ENCODE results near the gene CTNND1.

Gene CTNND1

DNA sequence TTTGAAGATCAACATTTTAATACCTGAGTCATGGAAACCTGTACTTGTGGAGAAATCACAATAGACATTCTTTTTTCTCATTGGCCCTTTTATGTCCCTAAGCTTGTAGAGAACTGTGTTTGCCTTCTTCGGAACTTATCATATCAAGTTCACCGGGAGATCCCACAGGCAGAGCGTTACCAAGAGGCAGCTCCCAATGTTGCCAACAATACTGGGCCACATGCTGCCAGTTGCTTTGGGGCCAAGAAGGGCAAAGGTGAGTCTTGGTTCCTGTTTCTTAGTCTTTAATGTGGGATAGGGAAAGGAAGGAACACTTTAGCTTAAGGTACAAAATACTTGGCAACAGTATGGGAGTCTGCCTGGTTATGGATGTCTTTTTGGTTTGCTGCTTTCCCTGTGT lies 44.2 kb downstream of the CTNND1 start:
- TF ChIP-seq, protein P1, sequence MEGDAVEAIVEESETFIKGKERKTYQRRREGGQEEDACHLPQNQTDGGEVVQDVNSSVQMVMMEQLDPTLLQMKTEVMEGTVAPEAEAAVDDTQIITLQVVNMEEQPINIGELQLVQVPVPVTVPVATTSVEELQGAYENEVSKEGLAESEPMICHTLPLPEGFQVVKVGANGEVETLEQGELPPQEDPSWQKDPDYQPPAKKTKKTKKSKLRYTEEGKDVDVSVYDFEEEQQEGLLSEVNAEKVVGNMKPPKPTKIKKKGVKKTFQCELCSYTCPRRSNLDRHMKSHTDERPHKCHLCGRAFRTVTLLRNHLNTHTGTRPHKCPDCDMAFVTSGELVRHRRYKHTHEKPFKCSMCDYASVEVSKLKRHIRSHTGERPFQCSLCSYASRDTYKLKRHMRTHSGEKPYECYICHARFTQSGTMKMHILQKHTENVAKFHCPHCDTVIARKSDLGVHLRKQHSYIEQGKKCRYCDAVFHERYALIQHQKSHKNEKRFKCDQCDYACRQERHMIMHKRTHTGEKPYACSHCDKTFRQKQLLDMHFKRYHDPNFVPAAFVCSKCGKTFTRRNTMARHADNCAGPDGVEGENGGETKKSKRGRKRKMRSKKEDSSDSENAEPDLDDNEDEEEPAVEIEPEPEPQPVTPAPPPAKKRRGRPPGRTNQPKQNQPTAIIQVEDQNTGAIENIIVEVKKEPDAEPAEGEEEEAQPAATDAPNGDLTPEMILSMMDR (IDR thresholded peaks at IDR 0.05; ENCODE audit: borderline replicate concordance, control extremely low read depth, extremely low read depth, insufficient read depth, missing control alignments): no peak
- in situ Hi-C loops (cut with MboI; ENCODE audit: low sequenced_read_pairs, unreplicated experiment): loop anchor here (25.0 kb wide), 2 partner anchors 143 to 707 kb away; partner anchors contain the start of genes CLP1, OR5B21 and ZDHHC5
- no peak for DNase-seq (ENCODE audit: low spot score)

DNA sequence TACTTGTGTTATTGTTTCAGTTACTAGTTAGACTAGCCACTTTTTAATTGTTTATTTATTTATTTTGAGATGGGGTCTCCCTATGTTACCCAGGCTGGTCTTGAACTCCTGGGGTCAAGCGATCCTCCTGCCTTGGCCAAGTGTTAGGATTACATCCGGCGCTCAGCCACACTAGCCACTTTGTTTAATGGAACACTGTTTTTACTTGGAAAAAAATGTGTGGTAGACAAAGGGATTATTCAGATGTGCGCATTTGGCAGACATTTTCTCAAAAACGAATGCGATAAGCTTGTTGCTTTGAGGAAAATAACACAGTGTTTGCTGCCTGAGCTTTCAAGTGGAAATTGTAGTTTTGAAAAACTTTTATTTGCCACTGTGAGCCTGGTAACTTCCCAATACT lies 51.0 kb downstream of the CTNND1 start:
- no peak for DNase-seq (ENCODE audit: low spot score)
- TF ChIP-seq, protein P1 (IDR thresholded peaks at IDR 0.05; ENCODE audit: borderline replicate concordance, control extremely low read depth, extremely low read depth, insufficient read depth, missing control alignments): no peak
- in situ Hi-C loops (cut with MboI; ENCODE audit: low sequenced_read_pairs, unreplicated experiment): loop anchor here (25.0 kb wide), 2 partner anchors 150 to 700 kb away; partner anchors contain the start of genes CLP1, OR5B21 and ZDHHC5

DNA sequence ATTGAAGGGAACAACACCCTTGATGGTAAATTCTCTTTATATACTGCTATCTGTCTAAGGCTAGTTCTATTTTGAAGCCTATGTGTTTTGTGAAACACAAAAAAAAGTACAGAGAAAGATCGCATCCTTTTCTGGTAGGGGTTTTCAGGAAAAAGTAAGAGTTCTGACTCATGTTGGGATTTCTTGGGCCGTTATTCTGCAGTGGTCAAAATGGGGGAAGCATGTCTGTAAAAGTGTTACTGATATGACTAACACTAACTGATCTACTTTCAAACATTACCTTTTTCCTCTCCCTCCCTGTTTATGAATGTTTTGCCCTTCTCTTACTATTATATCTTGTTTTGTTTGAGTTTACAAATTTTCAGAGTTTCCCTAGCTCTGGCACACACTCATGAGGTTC lies 53.9 kb downstream of the CTNND1 start:
- in situ Hi-C loops (cut with MboI; ENCODE audit: low sequenced_read_pairs, unreplicated experiment): loop anchor here (25.0 kb wide), 2 partner anchors 153 to 697 kb away; partner anchors contain the start of genes CLP1, OR5B21 and ZDHHC5
- TF ChIP-seq, protein P1 (IDR thresholded peaks at IDR 0.05; ENCODE audit: borderline replicate concordance, control extremely low read depth, extremely low read depth, insufficient read depth, missing control alignments): no peak
- DNase-seq (ENCODE audit: low spot score): no peak

DNA sequence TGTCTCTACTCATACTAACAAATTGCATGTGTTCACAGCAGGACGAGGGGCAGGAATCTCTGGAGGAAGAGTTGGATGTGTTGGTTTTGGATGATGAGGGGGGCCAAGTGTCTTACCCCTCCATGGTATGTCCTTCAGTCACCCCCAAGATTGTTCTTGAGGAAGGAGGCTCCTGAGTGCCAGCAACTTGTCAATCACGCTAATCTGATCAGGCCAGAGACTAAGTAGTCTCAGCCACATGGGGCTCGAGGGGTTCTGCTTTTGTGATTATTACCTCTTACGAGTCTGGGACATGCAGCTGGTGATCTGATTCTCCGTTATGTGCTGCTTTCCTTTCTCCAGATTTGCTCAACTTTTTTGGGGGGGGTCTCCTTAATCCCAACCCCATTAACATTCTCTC lies 54.3 kb downstream of the CTNND1 start:
- in situ Hi-C loops (cut with MboI; ENCODE audit: low sequenced_read_pairs, unreplicated experiment): loop anchor here (25.0 kb wide), 2 partner anchors 154 to 696 kb away; partner anchors contain the start of genes CLP1, OR5B21 and ZDHHC5
- no peak for DNase-seq (ENCODE audit: low spot score)
- TF ChIP-seq, protein P1 (IDR thresholded peaks at IDR 0.05; ENCODE audit: borderline replicate concordance, control extremely low read depth, extremely low read depth, insufficient read depth, missing control alignments): no peak

DNA sequence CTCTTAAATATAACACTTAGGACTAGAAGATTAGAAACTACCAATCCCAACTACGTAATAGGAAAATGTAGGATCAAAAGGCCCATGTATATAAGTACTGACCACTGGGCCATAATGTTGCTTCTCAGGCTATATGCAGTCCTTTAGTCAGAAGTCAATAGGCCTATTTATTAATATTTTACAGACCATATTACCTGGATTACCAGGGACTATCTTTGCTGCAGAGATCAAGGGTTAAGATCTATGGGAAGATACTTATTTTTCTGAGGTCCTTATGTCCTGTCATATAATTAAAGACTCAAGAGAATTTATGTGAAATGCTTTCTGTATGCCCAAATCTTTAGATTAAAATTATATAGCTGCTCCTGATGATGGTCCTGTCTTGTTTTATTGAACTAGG lies 57.2 kb downstream of the CTNND1 start:
- TF ChIP-seq, protein P1 (IDR thresholded peaks at IDR 0.05; ENCODE audit: borderline replicate concordance, control extremely low read depth, extremely low read depth, insufficient read depth, missing control alignments): no peak
- DNase-seq (ENCODE audit: low spot score): no peak
- in situ Hi-C loops (cut with MboI; ENCODE audit: low sequenced_read_pairs, unreplicated experiment): loop anchor here (25.0 kb wide), 2 partner anchors 157 to 693 kb away; partner anchors contain the start of genes CLP1, OR5B21 and ZDHHC5

DNA sequence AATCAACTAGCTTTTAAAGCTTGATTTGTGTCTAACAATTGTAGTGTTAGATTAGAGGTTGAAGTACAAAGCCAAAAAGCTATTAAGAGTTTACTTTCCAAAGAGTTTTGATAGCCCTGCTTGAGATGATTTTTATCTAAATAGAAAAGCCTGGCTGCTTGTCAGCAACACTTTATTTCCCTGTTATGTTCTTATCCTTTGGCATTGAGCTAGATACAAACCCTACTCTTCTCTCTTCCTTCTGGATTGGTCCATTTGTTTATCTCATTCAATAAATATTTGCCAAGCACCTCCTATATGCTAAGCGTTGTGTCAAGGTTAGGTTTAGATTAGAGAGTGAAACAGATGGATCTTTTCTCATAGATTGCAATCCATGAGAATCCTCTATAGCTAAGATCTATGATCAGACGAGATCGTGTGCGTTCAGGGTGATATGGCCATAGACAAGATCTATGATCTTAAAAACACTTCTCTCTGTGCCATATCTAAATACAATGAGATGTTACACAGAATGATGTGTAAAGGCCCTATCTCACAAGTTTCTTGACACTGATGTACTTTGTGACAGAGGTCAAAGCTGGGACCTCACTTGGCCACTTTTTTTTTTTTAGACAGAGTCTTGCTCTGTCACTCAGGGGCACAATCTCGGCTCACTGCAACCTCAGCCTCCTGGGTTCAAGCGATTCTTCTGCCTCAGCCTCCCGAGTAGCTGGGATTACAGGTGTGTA lies 57.8 kb downstream of the CTNND1 start:
- TF ChIP-seq, protein P1 (IDR thresholded peaks at IDR 0.05; ENCODE audit: borderline replicate concordance, control extremely low read depth, extremely low read depth, insufficient read depth, missing control alignments): no peak
- in situ Hi-C loops (cut with MboI; ENCODE audit: low sequenced_read_pairs, unreplicated experiment): loop anchor here (25.0 kb wide), 2 partner anchors 157 to 693 kb away; partner anchors contain the start of genes CLP1, OR5B21 and ZDHHC5
- DNase-seq (ENCODE audit: low spot score): no peak

Data from GM13976 (cell line).